GM13976 (cell line): Measurements from ENCODE around the gene SH3BP2.

Experiments
- DNase-seq: peaks from one replicate; pipeline ENCODE4 v3.0.0; 2012; ENCODE audit warnings: low spot score
- in situ Hi-C: fragments of 300-500 bp; cut with MboI; formaldehyde crosslinking; loops from one replicate; pipeline ENCODE4 v1.12.0; 2022; ENCODE audit warnings: low sequenced_read_pairs, mixed read lengths, inconsistent platforms; ENCODE audit not compliant: unreplicated experiment
- TF ChIP-seq, protein P1 (sequence below): IDR thresholded peaks from 2 replicates; pipeline ENCODE4 v1.5.1; 2012; ENCODE audit warnings: borderline replicate concordance, mild to moderate bottlenecking; ENCODE audit not compliant: insufficient read depth; ENCODE audit errors: extremely low read depth, missing control alignments, control extremely low read depth

The SH3BP2 gene

DNA sequence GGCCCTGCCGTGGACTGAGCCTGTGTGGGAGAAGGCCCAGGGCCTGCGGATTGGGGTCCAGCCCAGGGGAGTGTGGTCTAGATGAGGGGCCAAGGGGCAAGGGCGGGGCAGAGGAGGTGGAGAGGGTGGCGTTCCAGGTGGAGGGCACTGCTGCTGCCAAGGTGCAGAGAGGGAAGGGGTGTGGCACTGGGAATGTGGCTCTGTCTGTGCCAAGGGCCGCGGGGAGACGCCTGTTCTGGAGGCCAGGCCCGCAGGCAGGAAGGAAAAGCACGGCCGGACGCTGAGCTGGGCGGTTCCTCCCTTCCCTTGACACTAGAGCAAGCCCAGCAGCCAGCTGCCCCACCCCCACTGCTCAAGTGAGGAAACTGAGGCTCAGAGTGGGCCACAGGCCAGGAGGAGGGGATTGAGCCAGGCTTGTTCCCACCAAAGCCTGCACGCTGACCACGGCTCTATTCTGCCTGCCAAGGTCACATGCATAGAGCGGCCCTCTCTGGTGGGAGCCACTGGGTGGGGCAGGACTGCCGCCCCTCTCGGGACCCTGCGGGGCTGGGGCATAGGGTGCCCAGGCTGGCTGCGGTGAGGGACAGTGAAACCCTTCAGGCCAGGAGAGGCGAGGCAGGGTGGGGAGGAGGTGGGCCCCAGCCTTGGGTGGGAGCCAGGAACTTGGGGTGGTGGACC is 13.0 kb downstream of the SH3BP2 start:
- in situ Hi-C loops = no loop called here
- DNase-seq = no peak
- TF ChIP-seq, protein P1, sequence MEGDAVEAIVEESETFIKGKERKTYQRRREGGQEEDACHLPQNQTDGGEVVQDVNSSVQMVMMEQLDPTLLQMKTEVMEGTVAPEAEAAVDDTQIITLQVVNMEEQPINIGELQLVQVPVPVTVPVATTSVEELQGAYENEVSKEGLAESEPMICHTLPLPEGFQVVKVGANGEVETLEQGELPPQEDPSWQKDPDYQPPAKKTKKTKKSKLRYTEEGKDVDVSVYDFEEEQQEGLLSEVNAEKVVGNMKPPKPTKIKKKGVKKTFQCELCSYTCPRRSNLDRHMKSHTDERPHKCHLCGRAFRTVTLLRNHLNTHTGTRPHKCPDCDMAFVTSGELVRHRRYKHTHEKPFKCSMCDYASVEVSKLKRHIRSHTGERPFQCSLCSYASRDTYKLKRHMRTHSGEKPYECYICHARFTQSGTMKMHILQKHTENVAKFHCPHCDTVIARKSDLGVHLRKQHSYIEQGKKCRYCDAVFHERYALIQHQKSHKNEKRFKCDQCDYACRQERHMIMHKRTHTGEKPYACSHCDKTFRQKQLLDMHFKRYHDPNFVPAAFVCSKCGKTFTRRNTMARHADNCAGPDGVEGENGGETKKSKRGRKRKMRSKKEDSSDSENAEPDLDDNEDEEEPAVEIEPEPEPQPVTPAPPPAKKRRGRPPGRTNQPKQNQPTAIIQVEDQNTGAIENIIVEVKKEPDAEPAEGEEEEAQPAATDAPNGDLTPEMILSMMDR = no peak

DNA sequence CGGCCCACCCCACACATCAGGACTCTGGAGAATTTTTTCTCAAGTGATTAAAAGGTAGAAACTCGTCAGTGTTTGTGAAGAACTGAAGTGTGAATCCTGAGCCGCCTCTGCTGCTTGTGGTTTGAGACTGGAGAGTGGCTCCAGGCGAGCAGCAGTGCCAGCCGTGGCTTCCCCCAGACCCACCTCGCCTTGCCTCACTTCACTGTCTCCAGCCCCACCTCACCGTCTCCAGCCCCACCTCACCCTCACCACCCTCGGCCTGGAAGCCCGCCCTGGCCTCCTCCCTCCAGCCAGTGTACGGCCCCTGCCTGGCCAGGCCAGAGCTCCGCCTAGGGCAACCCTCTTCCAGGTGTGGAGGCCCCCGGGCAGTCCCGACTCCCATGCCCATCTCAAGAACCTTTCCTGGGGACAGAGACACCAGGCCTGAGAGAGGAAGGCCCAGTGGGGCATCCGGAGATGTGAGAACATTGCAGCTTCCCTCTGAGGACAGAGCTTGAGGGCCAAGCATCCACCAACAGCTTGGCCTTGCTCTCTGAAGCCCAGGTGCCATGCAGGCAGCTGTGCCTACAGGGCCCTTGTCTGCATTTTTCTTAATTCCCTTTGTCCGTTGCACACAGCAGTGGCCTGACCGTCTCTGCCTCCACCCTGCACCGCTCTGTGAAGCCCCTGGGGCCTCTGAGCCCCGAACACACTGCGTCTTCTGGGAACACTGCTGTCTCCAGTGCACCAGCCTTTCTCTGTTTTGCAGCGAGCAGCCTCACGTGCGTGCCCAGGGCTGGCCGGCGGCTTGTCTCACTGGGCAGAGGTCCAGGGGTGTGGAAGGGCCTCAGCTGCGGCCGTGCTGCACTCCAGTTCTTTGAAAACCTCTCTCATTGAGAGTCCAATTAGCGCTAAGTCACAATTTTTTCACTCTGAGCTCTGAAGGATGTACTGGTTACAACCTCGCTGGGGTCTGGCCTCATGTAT is 13.8 kb downstream of the SH3BP2 start:
- DNase-seq = no peak
- in situ Hi-C loops = no loop called here
- TF ChIP-seq, protein P1 = no peak

DNA sequence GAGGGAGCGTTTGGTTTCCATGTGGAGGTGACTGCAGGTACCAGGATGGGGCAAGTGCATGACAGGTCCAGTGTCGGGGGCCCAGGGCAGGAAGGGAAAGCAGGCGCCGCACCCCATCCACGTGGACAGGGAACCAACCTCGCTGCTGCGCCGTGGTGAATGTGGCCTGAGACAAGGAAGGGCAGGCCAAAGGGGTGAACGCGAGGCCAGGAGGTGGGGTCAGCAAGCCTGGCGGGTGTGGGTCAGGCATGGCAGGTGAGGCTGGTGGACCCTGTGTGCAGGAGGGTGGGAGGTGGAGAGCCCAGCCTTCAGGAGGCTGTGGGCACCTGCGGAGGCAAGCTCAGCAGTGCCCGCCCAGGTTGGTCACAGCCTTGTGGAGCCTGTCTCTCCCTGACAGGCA is 14.7 kb downstream of the SH3BP2 start:
- DNase-seq = no peak
- TF ChIP-seq, protein P1 = no peak
- in situ Hi-C loops = no loop called here

DNA sequence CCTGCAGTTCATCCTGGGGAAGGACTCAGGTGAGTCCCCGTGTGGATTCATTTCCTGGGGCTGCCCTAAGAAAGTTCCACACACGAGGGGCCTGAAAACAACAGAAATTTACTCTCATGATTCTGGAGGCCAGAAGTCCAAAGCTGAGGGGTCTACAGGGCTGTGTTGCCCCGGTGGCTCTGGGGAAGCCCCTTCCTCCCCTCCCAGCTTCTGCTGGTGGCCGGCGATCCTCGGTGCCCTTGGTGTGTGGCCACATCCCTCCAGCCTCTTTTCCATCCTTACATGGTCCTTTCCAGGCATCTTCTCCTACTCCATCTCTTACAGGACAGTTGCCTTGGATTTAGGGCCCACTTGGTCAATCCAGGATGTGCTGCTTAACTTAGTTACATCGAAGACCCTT is 15.1 kb downstream of the SH3BP2 start:
- DNase-seq = no peak
- in situ Hi-C loops = no loop called here
- TF ChIP-seq, protein P1 = no peak

DNA sequence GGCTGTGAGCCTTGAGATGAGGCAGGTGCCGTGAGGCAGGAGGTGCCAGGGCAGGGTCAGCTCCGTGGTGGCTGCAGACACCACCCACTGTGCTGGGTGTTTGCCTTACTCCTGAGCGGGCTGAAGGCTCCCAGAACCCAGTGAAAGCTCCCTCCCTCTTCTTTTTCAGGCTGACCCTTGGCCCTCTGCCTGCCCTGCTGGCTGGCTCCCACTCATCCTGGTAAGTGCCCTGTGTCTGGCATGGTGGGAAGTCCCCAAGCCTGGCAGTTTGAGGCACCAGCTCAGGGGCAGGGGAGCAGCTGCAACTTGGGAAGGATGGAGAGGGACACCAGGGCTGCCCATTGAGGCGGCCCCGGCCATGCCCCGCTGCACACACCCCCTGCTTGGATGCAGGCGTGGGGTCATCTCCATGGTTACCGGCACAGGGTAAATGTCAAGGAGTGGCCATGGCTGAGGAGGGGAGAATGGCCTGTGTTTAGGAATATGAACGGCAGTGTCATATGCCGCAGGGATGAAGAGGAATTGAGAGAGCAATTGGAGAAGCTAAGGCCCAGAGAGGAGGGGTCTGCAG is 16.8 kb downstream of the SH3BP2 start:
- no peak for DNase-seq
- TF ChIP-seq, protein P1 = no peak
- in situ Hi-C loops = no loop called here

DNA sequence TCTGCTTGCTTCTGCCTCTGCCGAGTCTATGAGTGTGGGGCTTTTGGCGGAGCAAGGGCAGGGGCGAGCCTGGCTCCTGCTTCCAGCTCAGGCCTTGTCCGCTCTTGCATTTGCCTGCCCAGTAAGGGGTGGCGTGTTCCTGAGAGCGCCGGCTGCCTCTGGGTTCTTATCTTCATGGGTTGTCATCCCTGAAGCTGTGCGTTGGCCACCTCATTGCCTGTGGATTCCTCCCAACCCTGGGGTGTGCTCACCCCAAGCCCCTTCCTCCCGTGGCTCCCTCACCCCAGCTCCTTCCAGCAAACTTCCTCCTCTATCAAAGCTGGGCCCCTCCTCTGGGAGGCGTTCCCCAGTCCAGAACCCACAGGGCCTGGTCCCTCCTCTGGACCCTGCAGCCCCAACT is 17.5 kb downstream of the SH3BP2 start:
- TF ChIP-seq, protein P1 = no peak
- no peak for DNase-seq
- in situ Hi-C loops = no loop called here
